GM19438 (cell line): Measurements from ENCODE around the gene EEF1AKMT1.

Experiments
- ATAC-seq: cut with Tn5 transposase; IDR thresholded peaks from one replicate; pipeline ENCODE4 v1.9.1; 2021; ENCODE audit warnings: low read depth; ENCODE audit not compliant: unreplicated experiment

EEF1AKMT1 gene

DNA sequence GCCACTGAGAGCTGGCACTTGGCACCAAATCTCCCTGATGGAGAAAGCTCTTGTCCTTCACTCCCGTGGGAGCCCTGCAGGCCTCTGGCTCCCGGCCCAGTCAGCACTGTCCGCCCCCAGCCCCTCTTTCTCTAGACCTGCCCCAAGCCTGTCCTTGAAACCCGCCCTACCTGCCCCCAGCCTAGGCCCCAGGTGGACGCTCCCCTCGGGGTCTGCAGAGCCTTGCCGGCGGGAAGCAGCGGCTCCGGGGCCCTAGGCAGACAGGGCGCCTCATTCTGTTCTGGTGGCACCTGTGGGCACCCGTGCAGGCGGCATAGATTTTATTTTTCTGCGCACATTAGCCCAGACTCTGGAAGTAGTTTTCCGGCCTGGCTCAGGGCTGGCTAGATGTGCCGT lies 52.7 kb downstream of the EEF1AKMT1 start:
- ATAC-seq = no peak

GRCh38 chr13:20720499-20720898 lies 53.3 kb downstream of the EEF1AKMT1 start:
- ATAC-seq = no peak

- no peak for ATAC-seq
Observed at GRCh38 chr13:20719783-20720182, 54.0 kb downstream of the EEF1AKMT1 start.

DNA sequence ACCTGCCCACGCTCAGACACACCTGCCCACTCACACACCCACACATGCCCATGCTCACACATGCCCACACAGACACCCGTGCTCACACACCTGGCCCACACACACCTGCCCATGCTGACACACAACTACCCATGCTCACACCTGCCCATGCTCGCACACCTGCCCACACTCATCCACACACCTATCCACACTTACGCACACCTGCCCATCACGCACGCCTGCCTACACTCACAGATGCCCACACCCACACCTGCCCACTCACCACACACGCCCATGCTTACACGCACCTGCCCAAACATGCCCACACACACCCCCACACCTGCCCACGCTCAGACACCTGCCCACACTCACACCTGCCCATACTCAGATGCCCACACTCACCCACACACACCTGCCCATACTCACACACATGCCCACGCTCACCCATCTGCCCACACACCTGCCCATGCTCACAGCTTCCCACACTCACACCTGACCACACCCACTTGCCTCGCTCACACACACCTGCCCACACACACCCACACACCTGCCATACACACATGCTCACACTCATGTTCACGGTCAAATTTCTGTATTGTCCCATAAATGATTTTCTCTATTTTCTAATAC lies 54.7 kb downstream of the EEF1AKMT1 start:
- no peak for ATAC-seq

DNA sequence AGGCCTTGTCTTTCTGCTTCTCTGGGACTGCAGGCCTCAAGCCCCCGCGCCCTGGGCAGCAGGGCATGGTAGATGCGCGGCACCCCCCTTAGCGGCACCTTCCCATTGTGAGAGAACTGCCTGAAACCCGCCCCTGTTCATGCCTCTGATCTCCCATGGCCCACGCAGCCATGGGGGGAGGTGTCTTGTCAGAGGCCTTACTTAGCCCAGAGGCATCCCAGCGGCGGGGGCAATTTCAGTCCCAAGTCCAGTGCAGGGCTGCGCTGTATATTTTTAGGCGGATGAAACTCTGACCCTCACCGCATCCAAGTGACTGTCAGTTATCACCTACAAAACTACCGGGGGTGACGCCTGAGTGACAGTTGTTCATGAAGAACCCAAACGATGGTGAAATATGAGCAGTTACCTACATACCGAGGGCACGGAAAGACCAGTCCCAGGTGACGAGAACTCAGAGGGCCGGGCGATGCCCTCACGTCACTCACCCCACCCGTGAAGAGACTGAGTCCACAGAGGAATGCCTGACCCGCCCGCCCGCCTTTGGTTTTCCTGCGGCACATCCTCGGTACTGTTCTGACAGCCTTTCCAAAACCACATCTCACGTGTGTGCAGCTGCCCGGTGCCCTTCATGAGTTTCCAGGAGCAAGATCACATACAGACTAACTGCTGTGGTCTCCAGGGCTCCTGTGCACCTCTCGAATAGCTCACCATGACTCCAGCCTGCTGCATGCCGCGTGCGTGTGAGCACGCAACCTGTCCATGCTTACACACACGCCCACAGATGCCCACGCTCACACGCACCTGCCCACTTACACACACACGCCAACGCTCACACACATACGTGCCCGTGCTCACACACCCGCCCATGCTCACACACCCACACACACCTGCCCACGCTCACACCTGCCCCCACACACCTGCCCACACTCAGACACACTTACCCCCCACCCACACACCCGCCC lies 55.9 kb downstream of the EEF1AKMT1 start:
- ATAC-seq = no peak

GRCh38 chr13:20716951-20717350 lies 56.8 kb downstream of the EEF1AKMT1 start:
- no peak for ATAC-seq

DNA sequence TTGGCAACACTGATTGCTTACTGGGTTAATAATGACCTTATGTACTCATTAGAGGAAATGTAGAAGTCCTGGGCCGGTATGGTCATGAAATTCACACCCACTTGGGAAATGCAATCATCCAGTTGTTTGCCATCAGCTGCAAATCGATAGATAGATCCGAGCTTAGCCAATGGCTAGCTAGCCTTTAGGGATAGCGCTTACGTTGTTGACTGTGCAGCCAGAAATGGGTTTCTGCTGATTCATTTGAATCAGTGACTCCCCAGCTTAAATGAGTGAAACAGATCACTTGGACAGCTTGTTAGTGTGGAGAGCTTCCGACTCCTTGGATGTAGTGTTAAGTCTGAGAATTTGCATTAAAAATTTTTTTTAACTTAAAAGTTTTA lies 58.4 kb downstream of the EEF1AKMT1 start:
- no peak for ATAC-seq

- ATAC-seq = no peak
Observed at GRCh38 chr13:20714563-20715329, 59.0 kb downstream of the EEF1AKMT1 start.

GRCh38 chr13:20714161-20714560 lies 59.6 kb downstream of the EEF1AKMT1 start:
- ATAC-seq = no peak

- no peak for ATAC-seq
Observed at GRCh38 chr13:20713751-20714150, 60.0 kb downstream of the EEF1AKMT1 start.

DNA sequence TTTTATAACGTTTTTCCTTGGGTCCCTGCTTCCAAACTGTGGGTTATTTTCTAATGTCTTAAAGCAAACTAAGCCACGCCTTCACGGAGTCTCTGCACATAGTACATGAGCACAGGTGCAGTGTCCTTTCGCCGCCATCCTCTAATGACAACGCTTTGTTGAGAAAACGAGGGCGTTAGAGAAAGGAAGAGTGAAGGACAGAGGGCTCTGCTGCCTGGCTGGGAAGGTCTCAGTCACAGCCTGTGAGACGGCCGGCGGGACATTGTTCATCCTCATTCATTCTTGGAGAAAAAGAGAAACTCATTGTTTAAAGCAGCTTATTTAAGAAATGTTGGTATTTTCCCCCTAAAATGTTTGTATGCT lies 60.8 kb downstream of the EEF1AKMT1 start:
- no peak for ATAC-seq

GRCh38 chr13:20711301-20712044 lies 62.3 kb downstream of the EEF1AKMT1 start:
- no peak for ATAC-seq

- ATAC-seq = no peak
Observed at GRCh38 chr13:20709782-20710181, 64.0 kb downstream of the EEF1AKMT1 start.

- ATAC-seq = no peak
Observed at GRCh38 chr13:20709369-20709768, 64.4 kb downstream of the EEF1AKMT1 start.

- ATAC-seq = no peak
Observed at GRCh38 chr13:20708216-20708615, 65.5 kb downstream of the EEF1AKMT1 start.

GRCh38 chr13:20706661-20707060 lies 67.1 kb downstream of the EEF1AKMT1 start:
- ATAC-seq = no peak

GRCh38 chr13:20704459-20705069 lies 69.2 kb downstream of the EEF1AKMT1 start:
- no peak for ATAC-seq

GRCh38 chr13:20703780-20704458 lies 69.8 kb downstream of the EEF1AKMT1 start:
- ATAC-seq = peak; percentile 88

DNA sequence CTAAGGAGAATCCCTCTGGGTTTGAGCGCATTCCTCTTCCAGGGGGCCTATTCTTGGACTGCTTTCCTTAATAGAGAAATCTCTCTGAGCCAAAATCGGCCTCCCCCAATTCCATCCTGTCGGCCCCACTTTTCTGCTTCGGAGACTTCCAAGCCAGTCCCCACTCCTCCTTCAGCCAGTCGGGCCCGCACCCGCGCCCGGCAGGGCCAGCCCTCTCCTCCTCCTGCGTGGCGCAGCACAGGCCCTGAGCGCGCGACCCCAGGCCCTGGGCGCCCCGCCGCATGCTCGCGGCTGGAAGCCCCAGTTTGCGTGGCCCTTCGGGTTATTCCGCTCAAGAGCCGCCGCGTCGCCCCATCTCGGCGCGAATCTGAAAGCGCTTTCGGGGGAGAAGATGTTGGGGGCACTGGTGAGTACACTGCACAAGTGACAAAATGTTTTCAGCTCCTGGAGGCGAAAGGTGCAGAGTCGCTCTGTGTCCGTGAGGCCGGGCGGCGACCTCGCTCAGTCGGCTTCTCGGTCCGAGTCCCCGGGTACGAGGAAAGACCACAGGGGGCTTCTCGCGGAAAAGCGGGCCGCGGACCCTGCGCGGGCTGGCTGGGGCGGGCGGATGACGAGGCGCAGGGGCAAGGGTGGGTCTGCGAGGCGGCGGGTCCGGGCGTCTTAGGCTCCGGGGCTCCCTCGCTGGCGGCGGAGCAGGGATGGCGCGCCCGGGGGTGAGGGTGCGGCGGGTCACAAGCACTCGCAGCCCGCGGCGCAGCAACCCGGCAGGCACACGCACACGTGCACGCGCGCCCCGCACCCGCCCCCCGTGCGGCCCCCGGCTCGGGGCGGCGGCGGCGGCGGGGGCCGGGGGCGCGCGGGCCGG lies 70.6 kb downstream of the EEF1AKMT1 start, which contains the start of gene IL17D:
Gene IL17D, plus strand, starts transcription at position 785 of the 865 bp plus-strand sequence. CDS start 303 bp downstream, outside the sequence.
- ATAC-seq = peak; percentile 36
